Stimulated activated memory B cell treated with anti-CD40 and anti-IgM and Interleukin-4, amounts not matched to agents 10 μg/mL and 1 μg/mL and 100 μg/mL, for 72 hours (primary cell): ENCODE results near the gene ZBTB45.
A peak's percentile ranks its signal among the peaks of the same experiment; 100 is the strongest.
"Not testable (repeated sequence)": the region's sequence is repeated elsewhere in the genome, so short reads cannot be mapped to it uniquely, and the experiment has no call there.

ENCODE experiments used
- ATAC-seq: fragments of 150-1000 bp; cut with Tn5 transposase; 2 replicates; pipeline ENCODE4 v1.10.0; 2021
- H3K27ac Mint-ChIP-seq: one replicate; pipeline ENCODE4 v1.8.0; 2022; ENCODE audit warnings: mild to moderate bottlenecking, mixed read lengths
- H3K27me3 Mint-ChIP-seq: one replicate; pipeline ENCODE4 v1.8.0; 2022; ENCODE audit warnings: mixed read lengths
- H3K36me3 Mint-ChIP-seq: one replicate; pipeline ENCODE4 v1.8.0; 2022; ENCODE audit warnings: mixed read lengths
- H3K4me1 Mint-ChIP-seq: one replicate; pipeline ENCODE4 v1.8.0; 2022; ENCODE audit warnings: mixed read lengths
- H3K4me3 Mint-ChIP-seq: one replicate; pipeline ENCODE4 v1.8.0; 2022; ENCODE audit warnings: mild to moderate bottlenecking, moderate library complexity, mixed read lengths
- H3K9me3 Mint-ChIP-seq: one replicate; pipeline ENCODE4 v1.8.0; 2022; ENCODE audit warnings: mixed read lengths

The ZBTB45 gene

GRCh38 chr19:58479736-58480480 is 39.7 kb downstream of the ZBTB45 start:
- H3K27me3 Mint-ChIP-seq: no peaks in the 10 kb centered on the region
- peaks cover 29% of the 10 kb centered on the region for H3K4me1 Mint-ChIP-seq
- H3K27ac Mint-ChIP-seq: no peak overlapping the region
- H3K36me3 Mint-ChIP-seq: peaks cover 24% of the 10 kb centered on the region
- no peak overlapping the region for H3K4me3 Mint-ChIP-seq
- ATAC-seq: no peak
- H3K9me3 Mint-ChIP-seq: no peaks in the 10 kb centered on the region

GRCh38 chr19:58479303-58479702 is 40.3 kb downstream of the ZBTB45 start:
- Mint-ChIP-seq H3K9me3 (no peaks in the 10 kb centered on the region), H3K4me3 (no peak overlapping the region), H3K36me3 (peaks cover 24% of the 10 kb centered on the region), H3K4me1 (peaks cover 35% of the 10 kb centered on the region), H3K27ac (no peak overlapping the region), H3K27me3 (no peaks in the 10 kb centered on the region)
- ATAC-seq: no peak

GRCh38 chr19:58477871-58478270 is 41.7 kb downstream of the ZBTB45 start:
- Mint-ChIP-seq H3K9me3 (no peaks in the 10 kb centered on the region), H3K4me3 (no peak overlapping the region), H3K27me3 (no peaks in the 10 kb centered on the region), H3K36me3 (peaks cover 28% of the 10 kb centered on the region), H3K27ac (no peak overlapping the region), H3K4me1 (peaks cover 38% of the 10 kb centered on the region)
- ATAC-seq: no peak

GRCh38 chr19:58477130-58477529 is 42.5 kb downstream of the ZBTB45 start:
- Mint-ChIP-seq H3K4me1 (peaks cover 38% of the 10 kb centered on the region), H3K4me3 (peak overlapping the region; percentile 91), H3K27me3 (no peaks in the 10 kb centered on the region), H3K27ac (peak overlapping the region; percentile 88), H3K9me3 (no peaks in the 10 kb centered on the region), H3K36me3 (peaks cover 29% of the 10 kb centered on the region)
- ATAC-seq: no peak

GRCh38 chr19:58476498-58477015 is 43.1 kb downstream of the ZBTB45 start:
- Mint-ChIP-seq H3K36me3 (peaks cover 32% of the 10 kb centered on the region), H3K27me3 (no peaks in the 10 kb centered on the region), H3K4me1 (peaks cover 38% of the 10 kb centered on the region), H3K27ac (peak overlapping the region; percentile 88), H3K4me3 (peak overlapping the region; percentile 91), H3K9me3 (no peaks in the 10 kb centered on the region)
- peak; percentile 0 for ATAC-seq

GRCh38 chr19:58475714-58476497 is 43.7 kb downstream of the ZBTB45 start, which contains the start of gene ZNF446:
Gene ZNF446, plus strand, starts transcription at chr19:58476352. Its CDS starts 867 bp downstream, at chr19:58477219.
- H3K9me3 Mint-ChIP-seq: no peaks in the 10 kb centered on the region
- H3K27ac Mint-ChIP-seq: peak within 1 kb of the TSS; percentile 88
- H3K4me3 Mint-ChIP-seq: peak within 1 kb of the TSS; percentile 91
- H3K27me3 Mint-ChIP-seq: no peaks in the 10 kb centered on the region
- peaks cover 35% of the 10 kb centered on the region for H3K4me1 Mint-ChIP-seq
- peak; percentile 95 for ATAC-seq
- peaks cover 30% of the 10 kb centered on the region for H3K36me3 Mint-ChIP-seq

GRCh38 chr19:58474997-58475713 is 44.5 kb downstream of the ZBTB45 start:
- Mint-ChIP-seq H3K9me3 (no peaks in the 10 kb centered on the region), H3K4me3 (peak overlapping the region; percentile 91), H3K27me3 (no peaks in the 10 kb centered on the region), H3K36me3 (peaks cover 34% of the 10 kb centered on the region), H3K4me1 (peaks cover 33% of the 10 kb centered on the region), H3K27ac (peak overlapping the region; percentile 88)
- peak; percentile 1 for ATAC-seq

GRCh38 chr19:58474291-58474996 is 45.2 kb downstream of the ZBTB45 start:
- Mint-ChIP-seq H3K27me3 (no peaks in the 10 kb centered on the region), H3K27ac (no peak overlapping the region), H3K4me1 (peaks cover 33% of the 10 kb centered on the region), H3K36me3 (peaks cover 36% of the 10 kb centered on the region), H3K9me3 (no peaks in the 10 kb centered on the region), H3K4me3 (peak overlapping the region; percentile 21)
- ATAC-seq: no peak

- Mint-ChIP-seq H3K4me1 (peaks cover 33% of the 10 kb centered on the region), H3K4me3 (no peak overlapping the region), H3K27ac (no peak overlapping the region)
Observed at GRCh38 chr19:58473775-58474174, 45.8 kb downstream of the ZBTB45 start.

GRCh38 chr19:58471736-58472135 is 47.9 kb downstream of the ZBTB45 start:
- Mint-ChIP-seq H3K27ac (no peak overlapping the region), H3K9me3 (no peaks in the 10 kb centered on the region), H3K4me1 (peaks cover 33% of the 10 kb centered on the region), H3K4me3 (no peak overlapping the region), H3K36me3 (peaks cover 41% of the 10 kb centered on the region), H3K27me3 (no peaks in the 10 kb centered on the region)
- ATAC-seq: no peak

More at GRCh38 chr19:58473775-58474174, 45.8 kb downstream of the ZBTB45 start:
- ATAC-seq: no peak
- Mint-ChIP-seq H3K9me3 (no peaks in the 10 kb centered on the region), H3K36me3 (peaks cover 30% of the 10 kb centered on the region), H3K27me3 (no peaks in the 10 kb centered on the region)

- not testable (repeated sequence) for H3K27me3 Mint-ChIP-seq, H3K4me3 Mint-ChIP-seq, H3K9me3 Mint-ChIP-seq, H3K27ac Mint-ChIP-seq, ATAC-seq
- Mint-ChIP-seq H3K4me1 (peaks cover 29% of the 10 kb centered on the region), H3K36me3 (peaks cover 41% of the 10 kb centered on the region)
Observed at GRCh38 chr19:58470837-58471543, 48.6 kb downstream of the ZBTB45 start.

- Mint-ChIP-seq H3K27me3 (no peaks in the 10 kb centered on the region), H3K36me3 (peaks cover 41% of the 10 kb centered on the region), H3K4me3 (no peak overlapping the region), H3K4me1 (peaks cover 20% of the 10 kb centered on the region), H3K27ac (no peak overlapping the region), H3K9me3 (no peaks in the 10 kb centered on the region)
- no peak for ATAC-seq
Observed at GRCh38 chr19:58469241-58470013, 50.2 kb downstream of the ZBTB45 start.

GRCh38 chr19:58468216-58468839 is 51.3 kb downstream of the ZBTB45 start:
- Mint-ChIP-seq H3K27ac (no peak overlapping the region), H3K4me3 (peak overlapping the region; percentile 93), H3K4me1 (peaks cover 22% of the 10 kb centered on the region), H3K27me3 (no peaks in the 10 kb centered on the region), H3K9me3 (no peaks in the 10 kb centered on the region), H3K36me3 (peaks cover 41% of the 10 kb centered on the region)
- no peak for ATAC-seq
